HEK293 (cell line): Measurements from ENCODE around the gene LRRC74A.

ENCODE experiments used
- CTCF ChIA-PET: fragments of 350-600 bp; formaldehyde crosslinking; extraction: SDS; loops from one replicate; lab custom pipeline; 2021; ENCODE audit warnings: antibody characterized with exemption; lab: Yijun Ruan, JAX
- POLR2A ChIA-PET: fragments of 300-600 bp; formaldehyde crosslinking; extraction: SDS; loops from one replicate; lab custom pipeline; 2020; ENCODE audit warnings: antibody characterized with exemption, inconsistent platforms; lab: Yijun Ruan, JAX
- H3K27ac ChIP-seq: fragments of 200-500 bp; sonication (Bioruptor generic); 2 replicates; pipeline ENCODE4 v1.5.1; 2014; ENCODE audit warnings: low read depth, low read length, control low read depth, inconsistent platforms; ENCODE audit errors: extremely low read depth
- H3K36me3 ChIP-seq, 2 experiments: fragments of 200-500 bp in 1 of 2; sonication (Bioruptor generic) in 1 of 2; 1 replicate in 1 of 2; 2 replicates in 1 of 2; pipeline ENCODE4 v1.5.1; 2014 to 2017; ENCODE audit warnings: inconsistent platforms in 2 of 2, low read length in 2 of 2; ENCODE audit not compliant: control insufficient read depth in 2 of 2, insufficient read depth in 1 of 2
- H3K4me1 ChIP-seq: fragments of 200-500 bp; sonication (Bioruptor generic); 2 replicates; pipeline ENCODE4 v1.5.1; 2014; ENCODE audit warnings: mild to moderate bottlenecking, low read length, inconsistent platforms; ENCODE audit not compliant: control insufficient read depth, insufficient read depth
- H3K4me3 ChIP-seq: 2 replicates; pipeline ENCODE4 v1.5.1; 2011; ENCODE audit warnings: low read depth, mild to moderate bottlenecking, control low read depth, low read length, moderate library complexity
- H3K9me3 ChIP-seq: fragments of 200-500 bp; sonication (Bioruptor generic); 2 replicates; pipeline ENCODE4 v1.5.1; 2014; ENCODE audit warnings: low read depth, low read length, inconsistent platforms; ENCODE audit not compliant: control insufficient read depth, insufficient read depth
- CTCF ChIP-seq: fragments of 450-650 bp; formaldehyde crosslinking; IDR thresholded peaks from 2 replicates; pipeline ENCODE4 v1.5.1; 2016; ENCODE audit warnings: missing biosample characterization, missing genetic modification characterization
- EGR2 ChIP-seq: fragments of 450-650 bp; formaldehyde crosslinking; IDR thresholded peaks from 2 replicates; pipeline ENCODE4 v1.5.1; 2016; ENCODE audit warnings: low read depth, missing biosample characterization, missing genetic modification characterization
- IKZF3 ChIP-seq: fragments of 450-650 bp; IDR thresholded peaks from 2 replicates; pipeline ENCODE4 v1.5.0; 2018; ENCODE audit warnings: missing biosample characterization, mild to moderate bottlenecking, missing genetic modification characterization, moderate library complexity
- INSM2 ChIP-seq: fragments of 450-650 bp; formaldehyde crosslinking; IDR thresholded peaks from 2 replicates; pipeline ENCODE4 v1.5.1; 2016; ENCODE audit warnings: missing biosample characterization, missing genetic modification characterization
- REST ChIP-seq: fragments of 450-650 bp; formaldehyde crosslinking; IDR thresholded peaks from 2 replicates; pipeline ENCODE4 v1.5.1; 2016; ENCODE audit warnings: missing biosample characterization, missing genetic modification characterization
- TSHZ1 ChIP-seq: fragments of 450-650 bp; formaldehyde crosslinking; IDR thresholded peaks from 2 replicates; pipeline ENCODE4 v1.5.1; 2016; ENCODE audit warnings: missing biosample characterization, missing genetic modification characterization, borderline replicate concordance
- ZNF138 ChIP-seq: fragments of 450-650 bp; formaldehyde crosslinking; IDR thresholded peaks from 2 replicates; pipeline ENCODE4 v1.5.1; 2016; ENCODE audit warnings: missing biosample characterization, missing genetic modification characterization, borderline replicate concordance
- ZNF146 ChIP-seq: fragments of 450-650 bp; formaldehyde crosslinking; IDR thresholded peaks from 2 replicates; pipeline ENCODE4 v1.5.1; 2016; ENCODE audit warnings: missing biosample characterization, missing genetic modification characterization
- ZNF148 ChIP-seq: fragments of 450-650 bp; formaldehyde crosslinking; IDR thresholded peaks from 2 replicates; pipeline ENCODE4 v1.5.0; 2017; ENCODE audit warnings: missing biosample characterization, missing genetic modification characterization, borderline replicate concordance
- ZNF221 ChIP-seq: fragments of 450-650 bp; formaldehyde crosslinking; IDR thresholded peaks from 2 replicates; pipeline ENCODE4 v1.5.1; 2017; ENCODE audit warnings: missing biosample characterization, missing genetic modification characterization, borderline replicate concordance
- ZNF501 ChIP-seq: fragments of 450-650 bp; formaldehyde crosslinking; IDR thresholded peaks from 2 replicates; pipeline ENCODE4 v1.5.1; 2016; ENCODE audit warnings: missing biosample characterization, missing genetic modification characterization
- ZNF514 ChIP-seq: fragments of 450-650 bp; formaldehyde crosslinking; IDR thresholded peaks from 2 replicates; pipeline ENCODE4 v1.5.1; 2016; ENCODE audit warnings: missing biosample characterization, missing genetic modification characterization
- ZNF518A ChIP-seq: fragments of 450-650 bp; formaldehyde crosslinking; conservative IDR thresholded peaks from 2 replicates; pipeline ENCODE4 v1.5.1; 2016; ENCODE audit warnings: low read depth, missing biosample characterization, missing genetic modification characterization
- ZSCAN5A ChIP-seq: fragments of 450-650 bp; formaldehyde crosslinking; IDR thresholded peaks from 2 replicates; pipeline ENCODE4 v1.5.1; 2016; ENCODE audit warnings: missing biosample characterization, missing genetic modification characterization

Gene LRRC74A

GRCh38 chr14:76872796-76873432 is 46.7 kb downstream of the LRRC74A start (continued):
- 0 out of 2 replicates have a peak, but pooled peaks have one; percentile 27 for TF ChIP-seq CTCF (tag by site-specific recombination)
- TF ChIP-seq ZNF146, result no peak
- no peak for TF ChIP-seq ZNF514 (tag by site-specific recombination)
- TF ChIP-seq REST, result no peak
- no peak for TF ChIP-seq ZNF501
- no peak for TF ChIP-seq ZNF138 (tag by site-specific recombination)

GRCh38 chr14:76874734-76875133 is 48.5 kb downstream of the LRRC74A start:
- no peak overlapping the region for H3K27ac ChIP-seq
- H3K4me1 ChIP-seq, result no peaks in the 10 kb centered on the region
- no peak overlapping the region for H3K4me3 ChIP-seq
- H3K36me3 ChIP-seq, result no peaks in the 10 kb centered on the region
- H3K9me3 ChIP-seq, result no peaks in the 10 kb centered on the region
- ChIA-PET CTCF (interaction anchor here (0.6 to 12.2 kb wide), 20 partner anchors 12 to 441 kb away, joined by 3 to 461 read pairs (median 18); partner anchors contain the start of gene CIPC), POLR2A (no interaction called here)
- TF ChIP-seq ZSCAN5A (tag by site-specific recombination) (no peak), ZNF148 (tag by site-specific recombination) (no peak), EGR2 (tag by site-specific recombination) (no peak), ZNF518A (tag by site-specific recombination) (no peak), INSM2 (no peak), IKZF3 (tag by site-specific recombination) (no peak), ZNF221 (no peak), TSHZ1 (no peak)
